CD8-positive, alpha-beta memory T cell (primary cell): Measurements from ENCODE around the gene HGFAC. TPM values are rescaled to one million over a fixed set of nuclear protein-coding genes. Genes with fewer than 3 reads are reported as not detected.
A peak's percentile ranks its signal among the peaks of the same experiment; 100 is the strongest.

Experiments used
- CTCF ChIA-PET: fragments of 350-600 bp; sonication (Branson Sonifier 250); formaldehyde crosslinking; loops from one replicate; lab custom pipeline; 2021; ENCODE audit warnings: antibody characterized with exemption; lab: Charles Lee
- POLR2A ChIA-PET: fragments of 350-600 bp; sonication (Branson Sonifier 250); formaldehyde crosslinking; loops from one replicate; lab custom pipeline; 2021; ENCODE audit warnings: antibody characterized with exemption; lab: Charles Lee
- DNase-seq, 5 donors: peaks; one replicate each; pipeline versions ENCODE4 v3.0.0 to v3.0.0-alpha.2; 2020 to 2022; ENCODE audit warnings: mixed read lengths in 1 of 5
- H3K27ac ChIP-seq: one replicate; pipeline ENCODE4 v1.7.0; 2013; ENCODE audit warnings: low read depth, mild to moderate bottlenecking, low read length, moderate library complexity
- H3K27me3 ChIP-seq: 2 replicates; pipeline ENCODE4 v1.7.0; 2013; ENCODE audit warnings: low read length, mild to moderate bottlenecking; ENCODE audit not compliant: insufficient read depth, poor library complexity, severe bottlenecking
- H3K36me3 ChIP-seq: 2 replicates; pipeline ENCODE4 v1.7.0; 2013; ENCODE audit warnings: mild to moderate bottlenecking, low read length, moderate library complexity; ENCODE audit not compliant: insufficient read depth
- H3K4me1 ChIP-seq: 2 replicates; pipeline ENCODE4 v1.7.0; 2013; ENCODE audit warnings: mild to moderate bottlenecking, low read length, moderate library complexity; ENCODE audit not compliant: insufficient read depth
- H3K4me3 ChIP-seq: 2 replicates; pipeline ENCODE4 v1.7.0; 2013; ENCODE audit warnings: mild to moderate bottlenecking, low read length
- H3K9me3 ChIP-seq: 2 replicates; pipeline ENCODE4 v1.7.0; 2013; ENCODE audit warnings: mild to moderate bottlenecking, low read length
- H3K27ac Mint-ChIP-seq, 8 donors: one replicate each; pipeline ENCODE4 v1.8.0; 2020 to 2021; ENCODE audit warnings: mixed read lengths in 8 of 8, mild to moderate bottlenecking in 6 of 8, inconsistent platforms in 3 of 8, moderate library complexity in 3 of 8
- H3K27me3 Mint-ChIP-seq, 2 donors: one replicate each; pipeline ENCODE4 v1.8.0; 2020 to 2021; ENCODE audit warnings: mixed read lengths in 2 of 2, mild to moderate bottlenecking in 1 of 2, moderate library complexity in 1 of 2
- H3K36me3 Mint-ChIP-seq, 3 donors: one replicate each; pipeline ENCODE4 v1.8.0; 2020 to 2021; ENCODE audit warnings: mixed read lengths in 3 of 3, inconsistent platforms in 1 of 3, mild to moderate bottlenecking in 1 of 3
- H3K4me1 Mint-ChIP-seq, 3 donors: one replicate each; pipeline ENCODE4 v1.8.0; 2020 to 2021; ENCODE audit warnings: mixed read lengths in 3 of 3, inconsistent platforms in 1 of 3, mild to moderate bottlenecking in 1 of 3
- H3K4me3 Mint-ChIP-seq, 7 donors: one replicate each; pipeline ENCODE4 v1.8.0; 2020 to 2021; ENCODE audit warnings: mixed read lengths in 7 of 7, mild to moderate bottlenecking in 6 of 7, moderate library complexity in 4 of 7, inconsistent platforms in 2 of 7
- H3K9me3 Mint-ChIP-seq, 5 donors: one replicate each; pipeline ENCODE4 v1.8.0; 2020 to 2022; ENCODE audit warnings: mixed read lengths in 5 of 5, mild to moderate bottlenecking in 3 of 5, moderate library complexity in 2 of 5, inconsistent platforms in 1 of 5
- polyA plus RNA-seq: library from polyadenylated mRNA; unstranded; fragments of 300-500 nt; fragmentation: Illumina TruSeq; gene quantifications from one replicate; pipeline ENCODE4 v1.2.3, GENCODE V29; 2021
- total RNA-seq, 2 experiments: library from RNA; stranded (reverse); gene quantifications; one replicate each; pipeline ENCODE4 v1.2.3, GENCODE V29; 2021

Gene HGFAC
- total and polyA plus RNA-seq, 3 experiments from 2014 or later: not detected

DNA sequence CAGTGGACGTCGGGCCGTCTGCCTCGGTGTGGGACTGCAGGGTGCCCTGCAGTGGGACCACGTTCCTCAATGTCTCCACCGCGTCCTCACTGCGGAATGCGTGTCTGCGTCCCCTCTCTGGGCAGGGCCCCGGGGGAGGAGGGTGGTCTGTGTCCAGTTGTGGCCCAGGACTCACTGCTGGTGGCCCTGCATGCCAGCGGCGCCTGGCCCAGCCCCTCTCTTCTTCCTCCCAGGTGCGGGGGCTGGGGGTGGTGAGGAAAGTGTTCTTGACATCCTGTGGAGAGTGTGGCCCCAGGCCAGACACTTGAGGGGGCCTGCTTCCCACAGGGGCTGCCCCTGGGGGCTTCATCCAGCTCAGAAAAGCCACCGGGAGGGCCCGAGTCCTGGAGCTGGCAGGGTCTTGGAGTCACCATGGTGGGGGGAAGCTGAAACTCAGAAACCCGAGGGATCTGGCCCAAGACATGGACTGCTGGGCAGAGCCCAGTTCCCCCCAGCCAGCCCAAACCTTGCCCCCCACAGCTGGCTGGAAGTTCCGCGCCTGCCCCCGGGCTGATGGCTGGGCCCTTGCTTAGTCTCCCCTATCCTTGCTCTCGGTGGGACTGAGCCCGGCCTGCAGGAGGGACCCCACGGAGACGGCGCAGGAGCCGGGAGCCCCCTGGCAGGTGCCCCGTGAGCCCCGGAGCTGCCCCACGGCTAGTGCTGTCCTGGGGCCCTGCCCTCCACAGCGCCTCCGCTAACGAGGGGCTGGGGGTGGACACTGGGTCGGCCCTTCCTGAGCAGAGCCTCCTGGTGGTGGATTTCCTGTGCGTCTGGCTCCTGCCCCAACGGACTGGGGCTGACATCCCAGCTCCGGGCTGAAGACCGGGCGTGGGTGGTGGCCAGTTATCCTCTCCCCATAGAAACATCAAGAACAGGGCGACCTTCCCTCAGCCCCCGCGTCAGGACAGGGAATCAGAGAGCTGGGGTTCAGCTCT, 24.2 kb downstream of the HGFAC start:
- Mint-ChIP-seq H3K9me3 (no peaks in the 10 kb centered on the region), H3K4me1 (no peaks in the 10 kb centered on the region), H3K4me3 (no peak overlapping the region), H3K27ac (peak overlapping the region in 1 of 8 donors; percentile 54), H3K36me3 (no peaks in the 10 kb centered on the region), H3K27me3 (peaks cover 12 to 15% of the 10 kb centered on the region in 2 donors)
- Histone ChIP-seq H3K27ac (no peak overlapping the region), H3K27me3 (peaks cover 13% of the 10 kb centered on the region), H3K36me3 (no peaks in the 10 kb centered on the region), H3K4me1 (no peaks in the 10 kb centered on the region), H3K4me3 (no peak overlapping the region), H3K9me3 (no peaks in the 10 kb centered on the region)
- no peak for DNase-seq
- CTCF ChIA-PET: no interaction called here
- POLR2A ChIA-PET: no interaction called here

DNA sequence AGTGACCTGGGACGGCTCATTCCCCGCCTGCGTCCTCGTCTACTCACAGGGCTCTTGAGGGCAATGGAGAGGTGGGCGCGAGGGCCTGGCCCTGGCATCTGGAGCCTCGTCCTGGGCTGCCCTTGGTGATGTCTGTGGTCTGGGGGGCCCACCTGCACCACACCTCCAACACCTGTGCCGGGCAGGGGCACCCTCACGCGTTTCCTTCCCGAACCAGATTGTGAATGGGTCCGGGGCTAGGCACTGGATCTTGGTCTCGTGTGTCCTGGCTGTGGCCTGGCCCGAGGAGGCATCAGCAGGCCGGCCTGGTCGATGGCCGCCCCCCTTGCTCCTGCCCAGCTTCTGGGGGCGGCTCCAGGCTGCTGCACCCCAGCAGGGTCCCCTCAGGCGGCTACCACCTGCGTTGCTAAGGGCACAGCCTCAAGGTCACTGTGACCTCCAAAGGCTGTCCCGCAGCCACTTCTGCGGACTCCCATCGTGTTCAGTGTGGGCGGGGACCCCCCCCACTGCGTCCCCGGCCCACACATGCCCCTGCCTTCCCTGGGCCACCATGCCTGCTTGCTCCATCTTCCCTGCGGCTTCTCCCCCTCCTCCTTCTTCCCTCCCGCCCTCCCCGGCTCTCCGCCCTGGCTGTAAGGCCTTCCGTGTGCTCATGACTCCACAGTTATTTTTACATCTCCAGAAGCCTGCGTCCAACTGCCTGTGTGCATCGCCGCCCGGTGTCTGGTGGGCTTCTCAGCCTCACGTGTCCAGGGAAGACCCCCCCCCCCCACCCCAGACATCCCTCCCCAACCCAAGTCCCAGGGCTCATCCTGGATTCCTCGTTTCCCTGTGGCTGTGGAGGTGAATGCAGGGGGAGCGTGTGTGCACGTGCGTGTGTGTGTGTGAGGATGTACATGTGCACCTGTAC, 25.2 kb downstream of the HGFAC start:
- POLR2A ChIA-PET: no interaction called here
- Histone ChIP-seq H3K27me3 (peaks cover 13% of the 10 kb centered on the region), H3K9me3 (no peaks in the 10 kb centered on the region), H3K36me3 (no peaks in the 10 kb centered on the region), H3K27ac (no peak overlapping the region), H3K4me1 (no peaks in the 10 kb centered on the region), H3K4me3 (no peak overlapping the region)
- Mint-ChIP-seq H3K9me3 (no peaks in the 10 kb centered on the region), H3K27me3 (peaks cover 12 to 15% of the 10 kb centered on the region in 2 donors), H3K36me3 (no peaks in the 10 kb centered on the region), H3K4me3 (no peak overlapping the region), H3K4me1 (no peaks in the 10 kb centered on the region), H3K27ac (no peak overlapping the region)
- CTCF ChIA-PET: no interaction called here
- no peak for DNase-seq

DNA sequence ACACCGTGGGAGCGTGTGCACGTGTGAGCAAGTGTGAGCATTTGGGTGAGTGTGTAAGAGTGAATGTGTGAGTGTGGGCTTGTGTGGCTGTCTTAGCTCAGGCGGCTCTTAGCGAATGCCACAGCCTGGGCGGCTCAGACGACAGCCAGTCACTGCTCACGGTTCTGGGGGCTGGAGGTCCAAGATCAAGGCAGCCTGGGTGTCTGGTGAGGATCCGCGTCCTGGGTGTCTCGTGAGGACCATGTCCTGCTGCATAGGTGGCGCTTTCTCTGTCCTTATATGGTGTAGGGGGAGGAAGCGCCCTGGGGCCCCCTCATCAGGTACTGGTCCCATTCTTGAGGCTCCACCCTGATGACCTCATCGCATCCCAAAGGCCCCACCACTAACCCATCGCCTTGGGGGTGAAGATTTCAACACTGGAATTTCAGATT, 25.8 kb downstream of the HGFAC start:
- no peak overlapping the region for H3K4me3 Mint-ChIP-seq
- Histone ChIP-seq H3K36me3 (no peaks in the 10 kb centered on the region), H3K9me3 (no peaks in the 10 kb centered on the region), H3K4me3 (no peak overlapping the region), H3K4me1 (no peaks in the 10 kb centered on the region), H3K27ac (no peak overlapping the region), H3K27me3 (peaks cover 7% of the 10 kb centered on the region)
- POLR2A ChIA-PET: no interaction called here
- H3K27ac Mint-ChIP-seq: no peak overlapping the region
- no peaks in the 10 kb centered on the region for H3K36me3 Mint-ChIP-seq
- H3K9me3 Mint-ChIP-seq: no peaks in the 10 kb centered on the region
- no peak for DNase-seq
- CTCF ChIA-PET: no interaction called here
- H3K4me1 Mint-ChIP-seq: no peaks in the 10 kb centered on the region
- peaks cover 12% of the 10 kb centered on the region in 2 donors for H3K27me3 Mint-ChIP-seq

GRCh38 chr4:3468154-3468553, 26.4 kb downstream of the HGFAC start:
- Histone ChIP-seq H3K27me3 (peaks cover 5% of the 10 kb centered on the region), H3K9me3 (no peaks in the 10 kb centered on the region), H3K36me3 (no peaks in the 10 kb centered on the region), H3K4me1 (no peaks in the 10 kb centered on the region), H3K27ac (no peak overlapping the region), H3K4me3 (no peak overlapping the region)
- POLR2A ChIA-PET: no interaction called here
- DNase-seq: no peak
- H3K27me3 Mint-ChIP-seq: peaks cover 10 to 12% of the 10 kb centered on the region in 2 donors
- H3K4me3 Mint-ChIP-seq: no peak overlapping the region
- no peaks in the 10 kb centered on the region for H3K4me1 Mint-ChIP-seq
- H3K36me3 Mint-ChIP-seq: no peaks in the 10 kb centered on the region
- no peaks in the 10 kb centered on the region for H3K9me3 Mint-ChIP-seq
- CTCF ChIA-PET: no interaction called here
- no peak overlapping the region for H3K27ac Mint-ChIP-seq

- H3K36me3 Mint-ChIP-seq: no peaks in the 10 kb centered on the region
- ChIA-PET CTCF (no interaction called here), POLR2A (no interaction called here)
- no peak for DNase-seq
- no peaks in the 10 kb centered on the region for H3K4me1 Mint-ChIP-seq
- Histone ChIP-seq H3K36me3 (no peaks in the 10 kb centered on the region), H3K27me3 (peaks cover 5% of the 10 kb centered on the region), H3K4me3 (no peak overlapping the region), H3K4me1 (no peaks in the 10 kb centered on the region), H3K9me3 (no peaks in the 10 kb centered on the region), H3K27ac (no peak overlapping the region)
- H3K27me3 Mint-ChIP-seq: peaks cover 10 to 12% of the 10 kb centered on the region in 2 donors
- no peak overlapping the region for H3K27ac Mint-ChIP-seq
- no peaks in the 10 kb centered on the region for H3K9me3 Mint-ChIP-seq
- no peak overlapping the region for H3K4me3 Mint-ChIP-seq
Observed at GRCh38 chr4:3468804-3469203, 27.0 kb downstream of the HGFAC start.

- ChIA-PET CTCF (interaction anchor here (0.6 kb wide), 1 partner anchor 335 kb away, joined by 3 read pairs; no protein-coding TSS in a partner anchor), POLR2A (no interaction called here)
- Histone ChIP-seq H3K36me3 (no peaks in the 10 kb centered on the region), H3K9me3 (no peaks in the 10 kb centered on the region), H3K4me3 (no peak overlapping the region), H3K27me3 (peaks cover 5% of the 10 kb centered on the region), H3K4me1 (no peaks in the 10 kb centered on the region), H3K27ac (no peak overlapping the region)
- peaks cover 7 to 8% of the 10 kb centered on the region in 2 donors for H3K27me3 Mint-ChIP-seq
- no peak for DNase-seq
- H3K9me3 Mint-ChIP-seq: no peaks in the 10 kb centered on the region
- no peaks in the 10 kb centered on the region for H3K4me1 Mint-ChIP-seq
- H3K27ac Mint-ChIP-seq: no peak overlapping the region
- no peaks in the 10 kb centered on the region for H3K36me3 Mint-ChIP-seq
- H3K4me3 Mint-ChIP-seq: no peak overlapping the region
Observed at GRCh38 chr4:3469386-3470243, 27.8 kb downstream of the HGFAC start.

DNA sequence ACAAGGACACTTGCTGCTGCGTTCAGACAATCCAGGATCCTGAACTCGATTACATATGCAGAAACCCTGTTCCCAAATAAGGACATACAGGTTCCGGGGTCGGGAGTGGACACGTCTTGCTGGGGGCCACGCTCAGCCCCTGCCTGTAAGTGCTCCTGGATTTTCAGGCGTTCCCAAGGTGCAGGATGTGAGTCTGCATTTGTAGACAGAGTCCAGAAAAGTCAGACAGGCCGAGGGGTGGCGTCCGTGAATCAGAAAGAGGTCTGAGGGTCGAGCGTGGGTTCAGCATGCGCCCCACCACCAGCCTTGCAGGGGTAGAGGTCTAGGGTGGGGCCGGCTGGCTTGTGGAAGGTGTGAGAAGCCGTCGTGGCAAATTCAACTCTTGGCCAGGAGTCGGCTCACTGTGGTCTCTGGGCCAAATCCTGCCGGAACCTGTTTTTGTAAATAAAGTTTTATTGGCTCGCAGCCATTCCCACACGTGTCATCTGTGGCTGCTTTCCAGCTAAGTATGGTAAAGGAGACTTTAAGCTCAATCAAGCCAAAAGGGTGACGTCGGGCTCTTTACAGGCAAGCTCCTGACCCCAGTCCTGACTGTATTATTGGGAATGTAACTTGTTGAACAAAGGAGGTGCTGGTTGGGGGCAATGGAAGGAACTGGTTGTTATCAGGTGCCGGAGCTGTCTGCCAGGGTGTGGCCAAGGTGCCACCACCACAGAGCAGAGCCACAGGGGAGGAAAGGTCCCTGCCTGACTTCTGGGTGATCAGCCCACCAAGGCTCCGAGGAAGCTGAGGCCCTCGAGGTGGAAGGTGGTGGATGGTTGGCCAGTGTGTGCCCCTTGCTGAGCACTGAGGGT, 28.7 kb downstream of the HGFAC start:
- Mint-ChIP-seq H3K36me3 (no peaks in the 10 kb centered on the region), H3K27me3 (peaks cover under 1 to 2% of the 10 kb centered on the region in 2 donors), H3K4me1 (no peaks in the 10 kb centered on the region), H3K4me3 (no peak overlapping the region), H3K27ac (peak overlapping the region in 1 of 8 donors; percentile 32), H3K9me3 (no peaks in the 10 kb centered on the region)
- Histone ChIP-seq H3K9me3 (no peaks in the 10 kb centered on the region), H3K27me3 (no peaks in the 10 kb centered on the region), H3K4me1 (no peaks in the 10 kb centered on the region), H3K36me3 (no peaks in the 10 kb centered on the region), H3K4me3 (no peak overlapping the region), H3K27ac (no peak overlapping the region)
- DNase-seq: no peak
- CTCF ChIA-PET: interaction anchor here (0.6 to 2.3 kb wide), 2 partner anchors 10 to 336 kb away, joined by 3 to 9 read pairs; no protein-coding TSS in a partner anchor
- POLR2A ChIA-PET: no interaction called here
